Osteoblast (primary cell): Measurements from ENCODE around the gene SKIC2. TPM values are rescaled to one million over a fixed set of nuclear protein-coding genes. Genes with fewer than 3 reads are reported as not detected.
"Not testable (repeated sequence)": the region's sequence is repeated elsewhere in the genome, so short reads cannot be mapped to it uniquely, and the experiment has no call there.

Source experiments
- DNase-seq: peaks from one replicate; pipeline ENCODE4 v3.0.0; 2011; ENCODE audit warnings: low spot score, mixed read lengths; ENCODE audit not compliant: insufficient read length; ENCODE audit errors: missing footprints
- H2AFZ ChIP-seq: 2 replicates; pipeline ENCODE4 v1.6.0; 2011; ENCODE audit warnings: mild to moderate bottlenecking, low read length
- H3K27ac ChIP-seq: 2 replicates; pipeline ENCODE4 v1.5.1; 2011; ENCODE audit warnings: mild to moderate bottlenecking, low read depth, low read length, moderate library complexity
- H3K27me3 ChIP-seq: 2 replicates; pipeline ENCODE4 v1.6.0; 2012; ENCODE audit warnings: mild to moderate bottlenecking, control low read depth, inconsistent platforms, low read length, moderate library complexity; ENCODE audit not compliant: insufficient read depth
- H3K36me3 ChIP-seq: 2 replicates; pipeline ENCODE4 v1.5.1; 2011; ENCODE audit warnings: mild to moderate bottlenecking, low read length, control low read depth, moderate library complexity; ENCODE audit not compliant: insufficient read depth
- H3K4me1 ChIP-seq: 2 replicates; pipeline ENCODE4 v1.5.1; 2011; ENCODE audit warnings: mild to moderate bottlenecking, low read length, control low read depth, moderate library complexity; ENCODE audit not compliant: insufficient read depth
- H3K4me2 ChIP-seq: 2 replicates; pipeline ENCODE4 v1.6.0; 2011; ENCODE audit warnings: mild to moderate bottlenecking, low read length; ENCODE audit not compliant: insufficient read depth
- H3K4me3 ChIP-seq: fragments of 200-600 bp; sonication (generic); 3 replicates; pipeline ENCODE4 v1.5.1; 2012; ENCODE audit warnings: mild to moderate bottlenecking, low read length, inconsistent platforms; ENCODE audit not compliant: insufficient read depth
- H3K79me2 ChIP-seq: 2 replicates; pipeline ENCODE4 v1.6.0; 2012; ENCODE audit warnings: mild to moderate bottlenecking, low read length, control low read depth, inconsistent platforms; ENCODE audit not compliant: insufficient read depth
- H3K9me3 ChIP-seq: 2 replicates; pipeline ENCODE4 v1.5.1; 2011; ENCODE audit warnings: low read depth, low read length, control low read depth
- H4K20me1 ChIP-seq: 2 replicates; pipeline ENCODE4 v1.6.0; 2012; ENCODE audit warnings: mild to moderate bottlenecking, low read length, control low read depth; ENCODE audit not compliant: insufficient read depth
- total RNA-seq: library from RNA; depleted of rRNA; stranded (reverse); fragments of >200 nt; gene quantifications from 2 replicates; pipeline ENCODE4 v1.2.3, GENCODE V29; 2012
- TF ChIP-seq, protein P1 (sequence below): IDR thresholded peaks from 2 replicates; pipeline ENCODE4 v1.5.1; 2011; ENCODE audit warnings: mild to moderate bottlenecking, low read depth, low read length, moderate library complexity; ENCODE audit errors: extremely low read depth

SKIC2 gene
- total RNA-seq, 1 donor: 42.0 TPM

DNA sequence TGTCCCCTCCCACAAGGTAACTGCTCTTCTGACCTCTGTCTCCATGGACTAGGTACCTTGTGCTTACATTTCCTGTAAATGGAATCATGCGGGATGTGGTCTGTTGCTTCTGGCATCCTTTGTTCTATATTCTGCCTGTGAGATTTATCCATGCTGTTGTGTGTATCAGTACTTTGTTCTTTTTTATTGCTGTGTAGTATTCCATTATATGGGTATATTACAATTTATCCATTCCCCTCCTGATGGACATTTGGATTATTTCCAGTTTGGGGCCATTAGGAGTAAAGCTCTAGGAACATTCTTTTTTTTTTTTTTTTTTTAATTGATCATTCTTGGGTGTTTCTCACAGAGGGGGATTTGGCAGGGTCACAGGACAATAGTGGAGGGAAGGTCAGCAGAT is 28.0 kb upstream of the SKIC2 start:
- no peaks in the 10 kb centered on the region for H3K36me3 ChIP-seq
- H4K20me1 ChIP-seq: no peaks in the 10 kb centered on the region
- TF ChIP-seq, protein P1, sequence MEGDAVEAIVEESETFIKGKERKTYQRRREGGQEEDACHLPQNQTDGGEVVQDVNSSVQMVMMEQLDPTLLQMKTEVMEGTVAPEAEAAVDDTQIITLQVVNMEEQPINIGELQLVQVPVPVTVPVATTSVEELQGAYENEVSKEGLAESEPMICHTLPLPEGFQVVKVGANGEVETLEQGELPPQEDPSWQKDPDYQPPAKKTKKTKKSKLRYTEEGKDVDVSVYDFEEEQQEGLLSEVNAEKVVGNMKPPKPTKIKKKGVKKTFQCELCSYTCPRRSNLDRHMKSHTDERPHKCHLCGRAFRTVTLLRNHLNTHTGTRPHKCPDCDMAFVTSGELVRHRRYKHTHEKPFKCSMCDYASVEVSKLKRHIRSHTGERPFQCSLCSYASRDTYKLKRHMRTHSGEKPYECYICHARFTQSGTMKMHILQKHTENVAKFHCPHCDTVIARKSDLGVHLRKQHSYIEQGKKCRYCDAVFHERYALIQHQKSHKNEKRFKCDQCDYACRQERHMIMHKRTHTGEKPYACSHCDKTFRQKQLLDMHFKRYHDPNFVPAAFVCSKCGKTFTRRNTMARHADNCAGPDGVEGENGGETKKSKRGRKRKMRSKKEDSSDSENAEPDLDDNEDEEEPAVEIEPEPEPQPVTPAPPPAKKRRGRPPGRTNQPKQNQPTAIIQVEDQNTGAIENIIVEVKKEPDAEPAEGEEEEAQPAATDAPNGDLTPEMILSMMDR: no peak
- H3K9me3 ChIP-seq: no peaks in the 10 kb centered on the region
- no peak for DNase-seq
- H2AFZ ChIP-seq: no peak overlapping the region
- no peak overlapping the region for H3K4me3 ChIP-seq
- no peaks in the 10 kb centered on the region for H3K79me2 ChIP-seq
- H3K4me1 ChIP-seq: no peaks in the 10 kb centered on the region
- no peak overlapping the region for H3K4me2 ChIP-seq
- peaks cover 8% of the 10 kb centered on the region for H3K27me3 ChIP-seq
- H3K27ac ChIP-seq: no peak overlapping the region

GRCh38 chr6:31932137-31932536 is 26.8 kb upstream of the SKIC2 start:
- not testable (repeated sequence) for H3K36me3 ChIP-seq, H3K27ac ChIP-seq, H3K27me3 ChIP-seq, H3K4me3 ChIP-seq, H3K9me3 ChIP-seq, H3K4me2 ChIP-seq, DNase-seq, H3K4me1 ChIP-seq, H2AFZ ChIP-seq, H3K79me2 ChIP-seq, H4K20me1 ChIP-seq

- no peak for DNase-seq
- Histone ChIP-seq H4K20me1 (no peaks in the 10 kb centered on the region), H3K36me3 (no peaks in the 10 kb centered on the region), H3K4me1 (no peaks in the 10 kb centered on the region), H3K79me2 (no peaks in the 10 kb centered on the region), H3K27me3 (peaks cover 8% of the 10 kb centered on the region), H3K9me3 (no peaks in the 10 kb centered on the region), H3K27ac (no peak overlapping the region), H3K4me3 (no peak overlapping the region), H2AFZ (no peak overlapping the region), H3K4me2 (no peak overlapping the region)
- TF ChIP-seq, protein P1: no peak
These were observed 25.4 kb upstream of the SKIC2 start for GRCh38 chr6:31933537-31933936.

GRCh38 chr6:31935021-31935420 is 24.0 kb upstream of the SKIC2 start:
- peaks cover 8% of the 10 kb centered on the region for H3K27me3 ChIP-seq
- H3K4me2 ChIP-seq: no peak overlapping the region
- H3K4me3 ChIP-seq: no peak overlapping the region
- no peaks in the 10 kb centered on the region for H3K79me2 ChIP-seq
- TF ChIP-seq, protein P1: no peak
- no peaks in the 10 kb centered on the region for H3K9me3 ChIP-seq
- DNase-seq: no peak
- no peak overlapping the region for H3K27ac ChIP-seq
- no peaks in the 10 kb centered on the region for H3K36me3 ChIP-seq
- H2AFZ ChIP-seq: no peak overlapping the region
- H3K4me1 ChIP-seq: peaks cover 1% of the 10 kb centered on the region
- no peaks in the 10 kb centered on the region for H4K20me1 ChIP-seq

- Histone ChIP-seq H2AFZ (no peak overlapping the region), H3K4me3 (no peak overlapping the region), H3K4me1 (peaks cover 3% of the 10 kb centered on the region), H3K27ac (no peak overlapping the region), H4K20me1 (no peaks in the 10 kb centered on the region), H3K36me3 (no peaks in the 10 kb centered on the region), H3K79me2 (no peaks in the 10 kb centered on the region), H3K9me3 (no peaks in the 10 kb centered on the region), H3K27me3 (peaks cover 8% of the 10 kb centered on the region), H3K4me2 (no peak overlapping the region)
- TF ChIP-seq, protein P1: no peak
- no peak for DNase-seq
These were observed 23.2 kb upstream of the SKIC2 start for GRCh38 chr6:31935823-31936222.
